Measurements from ENCODE around the gene MAST4. TPM values are rescaled to one million over a fixed set of nuclear protein-coding genes. Genes with fewer than 3 reads are reported as not detected.

The MAST4 gene
- total RNA-seq, 1 donor from 2014 or later = 10.5 TPM

DNA sequence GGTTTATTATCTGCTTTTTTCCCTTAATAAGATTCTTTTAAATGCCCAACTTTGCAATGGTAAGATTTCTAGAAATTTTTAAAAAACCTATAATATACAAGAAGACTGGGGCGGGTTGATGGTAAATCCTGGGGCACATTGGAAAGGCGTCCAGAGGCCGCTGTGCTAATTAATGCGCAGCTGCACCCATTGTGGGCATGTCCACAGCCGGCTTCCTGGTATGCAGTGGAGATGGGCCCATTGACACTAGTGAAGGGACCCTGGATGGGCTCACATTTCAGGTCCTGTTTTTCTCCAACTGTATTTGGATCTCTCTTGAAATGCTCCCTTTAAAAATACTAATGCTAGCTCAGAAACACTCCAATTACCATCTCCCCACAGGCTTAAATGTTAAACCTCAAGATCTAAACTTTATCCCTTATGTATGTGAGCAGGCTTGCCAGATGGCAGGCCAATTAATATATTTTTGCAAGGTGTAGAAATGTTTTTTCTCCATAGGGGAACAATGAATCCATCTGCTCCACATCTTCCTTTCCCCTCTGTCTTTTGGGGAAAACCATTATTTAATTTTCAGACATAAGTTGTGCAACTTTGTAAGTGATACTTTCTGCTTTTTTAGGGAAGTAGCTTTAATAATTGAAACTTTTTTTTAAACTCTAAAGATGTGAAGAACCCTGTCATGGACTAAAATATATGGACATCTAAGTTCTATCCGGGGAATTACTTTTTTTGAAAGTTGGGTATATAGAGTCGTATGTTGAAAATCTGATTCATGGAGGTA is 423.1 kb downstream of the MAST4 start:
- Mint-ChIP-seq H3K27me3 (ENCODE audit: unreplicated experiment) (no peaks in the 10 kb centered on the region), H3K27ac (ENCODE audit: unreplicated experiment) (no peak overlapping the region), H3K9me3 (ENCODE audit: unreplicated experiment) (no peaks in the 10 kb centered on the region), H3K4me1 (ENCODE audit: unreplicated experiment) (peaks cover 23% of the 10 kb centered on the region), H3K4me3 (ENCODE audit: unreplicated experiment) (no peak overlapping the region), H3K36me3 (ENCODE audit: unreplicated experiment) (peaks cover 2% of the 10 kb centered on the region)
- TF ChIP-seq, protein P1, sequence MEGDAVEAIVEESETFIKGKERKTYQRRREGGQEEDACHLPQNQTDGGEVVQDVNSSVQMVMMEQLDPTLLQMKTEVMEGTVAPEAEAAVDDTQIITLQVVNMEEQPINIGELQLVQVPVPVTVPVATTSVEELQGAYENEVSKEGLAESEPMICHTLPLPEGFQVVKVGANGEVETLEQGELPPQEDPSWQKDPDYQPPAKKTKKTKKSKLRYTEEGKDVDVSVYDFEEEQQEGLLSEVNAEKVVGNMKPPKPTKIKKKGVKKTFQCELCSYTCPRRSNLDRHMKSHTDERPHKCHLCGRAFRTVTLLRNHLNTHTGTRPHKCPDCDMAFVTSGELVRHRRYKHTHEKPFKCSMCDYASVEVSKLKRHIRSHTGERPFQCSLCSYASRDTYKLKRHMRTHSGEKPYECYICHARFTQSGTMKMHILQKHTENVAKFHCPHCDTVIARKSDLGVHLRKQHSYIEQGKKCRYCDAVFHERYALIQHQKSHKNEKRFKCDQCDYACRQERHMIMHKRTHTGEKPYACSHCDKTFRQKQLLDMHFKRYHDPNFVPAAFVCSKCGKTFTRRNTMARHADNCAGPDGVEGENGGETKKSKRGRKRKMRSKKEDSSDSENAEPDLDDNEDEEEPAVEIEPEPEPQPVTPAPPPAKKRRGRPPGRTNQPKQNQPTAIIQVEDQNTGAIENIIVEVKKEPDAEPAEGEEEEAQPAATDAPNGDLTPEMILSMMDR (IDR thresholded peaks at IDR 0.05) = no peak
- DNase-seq (ENCODE audit: extremely low spot score, unreplicated experiment) = no peak

DNA sequence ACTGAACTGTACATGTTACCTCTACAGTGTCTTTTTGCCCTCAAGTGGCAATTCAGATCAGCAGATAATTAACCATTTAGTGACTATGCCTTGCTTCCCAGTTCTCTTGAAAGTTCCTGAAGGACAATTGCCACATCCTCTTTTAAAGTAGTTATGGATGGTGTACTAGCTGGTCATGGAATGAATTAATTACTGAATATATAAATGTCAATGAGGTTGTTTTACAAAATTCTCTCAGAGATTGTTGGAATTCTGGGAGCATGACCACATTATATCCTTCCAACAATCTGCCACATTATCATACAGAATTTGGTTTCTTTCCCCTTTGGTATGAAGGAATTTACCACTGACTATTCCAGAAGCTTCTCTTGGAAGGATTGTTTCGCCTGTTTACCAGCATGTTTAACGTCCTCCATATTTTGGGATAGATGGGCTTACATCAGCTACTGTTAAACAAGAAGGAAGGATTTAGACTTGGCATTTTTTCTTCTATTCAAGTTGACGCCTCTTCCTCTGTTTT is 424.0 kb downstream of the MAST4 start:
- no peak overlapping the region for H3K27ac Mint-ChIP-seq (ENCODE audit: unreplicated experiment)
- TF ChIP-seq, protein P1 (IDR thresholded peaks at IDR 0.05) = no peak
- DNase-seq (ENCODE audit: extremely low spot score, unreplicated experiment) = no peak
- peaks cover 2% of the 10 kb centered on the region for H3K36me3 Mint-ChIP-seq (ENCODE audit: unreplicated experiment)
- H3K9me3 Mint-ChIP-seq (ENCODE audit: unreplicated experiment) = no peaks in the 10 kb centered on the region
- H3K4me3 Mint-ChIP-seq (ENCODE audit: unreplicated experiment) = no peak overlapping the region
- H3K27me3 Mint-ChIP-seq (ENCODE audit: unreplicated experiment) = no peaks in the 10 kb centered on the region
- peaks cover 14% of the 10 kb centered on the region for H3K4me1 Mint-ChIP-seq (ENCODE audit: unreplicated experiment)

- TF ChIP-seq, protein P1 (IDR thresholded peaks at IDR 0.05) = no peak
- Mint-ChIP-seq H3K4me1 (ENCODE audit: unreplicated experiment) (peaks cover 8% of the 10 kb centered on the region), H3K4me3 (ENCODE audit: unreplicated experiment) (no peak overlapping the region), H3K9me3 (ENCODE audit: unreplicated experiment) (no peaks in the 10 kb centered on the region), H3K36me3 (ENCODE audit: unreplicated experiment) (peaks cover 2% of the 10 kb centered on the region), H3K27ac (ENCODE audit: unreplicated experiment) (no peak overlapping the region), H3K27me3 (ENCODE audit: unreplicated experiment) (no peaks in the 10 kb centered on the region)
- DNase-seq (ENCODE audit: extremely low spot score, unreplicated experiment) = no peak
These were observed 424.8 kb downstream of the MAST4 start for GRCh38 chr5:67021031-67021430.

- no peak overlapping the region for H3K4me3 Mint-ChIP-seq (ENCODE audit: unreplicated experiment)
- peaks cover 8% of the 10 kb centered on the region for H3K4me1 Mint-ChIP-seq (ENCODE audit: unreplicated experiment)
- DNase-seq (ENCODE audit: extremely low spot score, unreplicated experiment) = no peak
- no peaks in the 10 kb centered on the region for H3K9me3 Mint-ChIP-seq (ENCODE audit: unreplicated experiment)
- peak overlapping the region; percentile 23 for H3K27ac Mint-ChIP-seq (ENCODE audit: unreplicated experiment)
- TF ChIP-seq, protein P1 (IDR thresholded peaks at IDR 0.05) = no peak
- H3K27me3 Mint-ChIP-seq (ENCODE audit: unreplicated experiment) = no peaks in the 10 kb centered on the region
- peaks cover 2% of the 10 kb centered on the region for H3K36me3 Mint-ChIP-seq (ENCODE audit: unreplicated experiment)
These were observed 425.3 kb downstream of the MAST4 start for GRCh38 chr5:67021521-67021920.

DNA sequence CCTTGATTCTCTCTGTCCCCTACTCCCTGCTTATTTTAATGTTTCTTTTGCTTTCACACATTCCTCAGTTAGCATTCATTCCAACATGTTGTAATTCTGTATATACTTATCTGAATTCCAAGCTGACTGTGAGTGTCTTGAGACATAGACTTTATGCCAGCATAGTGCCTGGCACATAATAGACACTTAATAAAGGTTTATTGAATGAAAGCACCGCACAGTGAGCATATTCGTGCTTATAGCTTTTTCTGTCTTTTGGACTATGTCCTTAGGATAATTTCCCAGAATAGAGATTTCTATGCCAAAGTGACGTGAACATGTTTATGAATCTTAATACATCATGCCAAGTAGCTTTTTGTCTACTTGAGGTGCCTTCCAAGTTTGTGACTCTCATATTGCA is 425.8 kb downstream of the MAST4 start:
- Mint-ChIP-seq H3K36me3 (ENCODE audit: unreplicated experiment) (no peaks in the 10 kb centered on the region), H3K27me3 (ENCODE audit: unreplicated experiment) (no peaks in the 10 kb centered on the region), H3K4me1 (ENCODE audit: unreplicated experiment) (peaks cover 8% of the 10 kb centered on the region), H3K27ac (ENCODE audit: unreplicated experiment) (no peak overlapping the region), H3K4me3 (ENCODE audit: unreplicated experiment) (no peak overlapping the region), H3K9me3 (ENCODE audit: unreplicated experiment) (no peaks in the 10 kb centered on the region)
- TF ChIP-seq, protein P1 (IDR thresholded peaks at IDR 0.05) = no peak
- DNase-seq (ENCODE audit: extremely low spot score, unreplicated experiment) = no peak

Data from osteocyte (in vitro differentiated cells).